GM18861 (cell line): ENCODE data around the gene OPCML.

ENCODE experiments used
- ATAC-seq: cut with Tn5 transposase; IDR thresholded peaks from one replicate; pipeline ENCODE4 v1.9.1; 2021; ENCODE audit not compliant: unreplicated experiment

OPCML gene

GRCh38 chr11:132777067-132777975 lies 755.0 kb downstream of the OPCML start:
- ATAC-seq, result no peak

GRCh38 chr11:132773751-132774150 lies 758.5 kb downstream of the OPCML start:
- ATAC-seq, result no peak

GRCh38 chr11:132772703-132773545 lies 759.4 kb downstream of the OPCML start:
- no peak for ATAC-seq

GRCh38 chr11:132771746-132772145 lies 760.6 kb downstream of the OPCML start:
- ATAC-seq, result no peak

GRCh38 chr11:132770829-132771530 lies 761.3 kb downstream of the OPCML start:
- no peak for ATAC-seq

GRCh38 chr11:132763503-132763902 lies 768.8 kb downstream of the OPCML start:
- ATAC-seq, result no peak

GRCh38 chr11:132755934-132756333 lies 776.4 kb downstream of the OPCML start:
- no peak for ATAC-seq

GRCh38 chr11:132751516-132752250 lies 780.6 kb downstream of the OPCML start:
- ATAC-seq, result no peak

- no peak for ATAC-seq
Observed at GRCh38 chr11:132746305-132746704, 786.0 kb downstream of the OPCML start.

- ATAC-seq, result no peak
Observed at GRCh38 chr11:132745306-132745705, 787.0 kb downstream of the OPCML start.

- ATAC-seq, result no peak
Observed at GRCh38 chr11:132744771-132745170, 787.5 kb downstream of the OPCML start.

- no peak for ATAC-seq
Observed at GRCh38 chr11:132743601-132744000, 788.7 kb downstream of the OPCML start.

GRCh38 chr11:132742929-132743328 lies 789.4 kb downstream of the OPCML start:
- ATAC-seq, result no peak

- ATAC-seq, result no peak
Observed at GRCh38 chr11:132734217-132734616, 798.1 kb downstream of the OPCML start.

GRCh38 chr11:132728026-132728425 lies 804.3 kb downstream of the OPCML start:
- no peak for ATAC-seq

- ATAC-seq, result no peak
Observed at GRCh38 chr11:132721526-132721925, 810.8 kb downstream of the OPCML start.

GRCh38 chr11:132719684-132720083 lies 812.6 kb downstream of the OPCML start:
- ATAC-seq, result no peak

- ATAC-seq, result no peak
Observed at GRCh38 chr11:132718711-132719671, 813.3 kb downstream of the OPCML start.

- no peak for ATAC-seq
Observed at GRCh38 chr11:132717824-132718223, 814.5 kb downstream of the OPCML start.
